Measurements from ENCODE around the gene CYTH3.

The CYTH3 gene

GRCh38 chr7:6167587-6168476 lies 104.6 kb downstream of the CYTH3 start:
- no peak for DNase-seq (ENCODE audit: low read depth)
- no peak overlapping the region for H3K4me3 ChIP-seq (ENCODE audit: control insufficient read depth, low read depth, low read length)
- TF ChIP-seq CTCF (conservative IDR thresholded peaks at IDR 0.05; ENCODE audit: control insufficient read depth, insufficient read depth, low read depth, low read length) = no peak

GRCh38 chr7:6167004-6167551 lies 105.3 kb downstream of the CYTH3 start:
- H3K4me3 ChIP-seq (ENCODE audit: control insufficient read depth, low read depth, low read length) = no peak overlapping the region
- DNase-seq (ENCODE audit: low read depth) = no peak
- no peak for TF ChIP-seq CTCF (conservative IDR thresholded peaks at IDR 0.05; ENCODE audit: control insufficient read depth, insufficient read depth, low read depth, low read length)

- DNase-seq (ENCODE audit: low read depth) = no peak
- TF ChIP-seq CTCF (conservative IDR thresholded peaks at IDR 0.05; ENCODE audit: control insufficient read depth, insufficient read depth, low read depth, low read length) = no peak
- H3K4me3 ChIP-seq (ENCODE audit: control insufficient read depth, low read depth, low read length) = no peak overlapping the region
Measured at GRCh38 chr7:6166443-6166891, 106.0 kb downstream of the CYTH3 start.

GRCh38 chr7:6165521-6166320 lies 106.7 kb downstream of the CYTH3 start:
- TF ChIP-seq CTCF (conservative IDR thresholded peaks at IDR 0.05; ENCODE audit: control insufficient read depth, insufficient read depth, low read depth, low read length) = no peak
- no peak overlapping the region for H3K4me3 ChIP-seq (ENCODE audit: control insufficient read depth, low read depth, low read length)
- DNase-seq (ENCODE audit: low read depth) = peak; percentile 17

GRCh38 chr7:6165075-6165474 lies 107.3 kb downstream of the CYTH3 start:
- no peak for TF ChIP-seq CTCF (conservative IDR thresholded peaks at IDR 0.05; ENCODE audit: control insufficient read depth, insufficient read depth, low read depth, low read length)
- no peak for DNase-seq (ENCODE audit: low read depth)
- H3K4me3 ChIP-seq (ENCODE audit: control insufficient read depth, low read depth, low read length) = no peak overlapping the region

GRCh38 chr7:6164491-6164890 lies 107.9 kb downstream of the CYTH3 start:
- H3K4me3 ChIP-seq (ENCODE audit: control insufficient read depth, low read depth, low read length) = no peak overlapping the region
- TF ChIP-seq CTCF (conservative IDR thresholded peaks at IDR 0.05; ENCODE audit: control insufficient read depth, insufficient read depth, low read depth, low read length) = peak; percentile 8
- no peak for DNase-seq (ENCODE audit: low read depth)
